HUES48 (cell line): ENCODE results near the gene OR6Y1.

Source experiments
- H3K27ac ChIP-seq: one replicate; pipeline ENCODE4 v1.7.0; 2013; ENCODE audit warnings: low read depth, low read length, inconsistent platforms
- H3K27me3 ChIP-seq: 2 replicates; pipeline ENCODE4 v1.6.1; 2013; ENCODE audit warnings: mild to moderate bottlenecking, low read length; ENCODE audit not compliant: control insufficient read depth, insufficient read depth
- H3K36me3 ChIP-seq: 2 replicates; pipeline ENCODE4 v1.6.1; 2013; ENCODE audit warnings: low read length; ENCODE audit not compliant: control insufficient read depth, insufficient read depth
- H3K4me1 ChIP-seq: 2 replicates; pipeline ENCODE4 v1.6.1; 2013; ENCODE audit warnings: mild to moderate bottlenecking, low read length; ENCODE audit not compliant: control insufficient read depth, insufficient read depth
- H3K4me3 ChIP-seq: 2 replicates; pipeline ENCODE4 v1.5.1; 2013; ENCODE audit warnings: mild to moderate bottlenecking, low read depth, low read length
- H3K9ac ChIP-seq: 2 replicates; pipeline ENCODE4 v1.6.1; 2013; ENCODE audit warnings: mild to moderate bottlenecking, low read depth, low read length, moderate library complexity
- H3K9me3 ChIP-seq: 2 replicates; pipeline ENCODE4 v1.6.1; 2013; ENCODE audit warnings: low read length; ENCODE audit not compliant: control insufficient read depth, insufficient read depth

OR6Y1 gene

GRCh38 chr1:158506369-158506987 is 47.7 kb downstream of the OR6Y1 start:
- H3K9me3 ChIP-seq: 0 out of 2 replicates have a peak, but pooled peaks cover 8% of the 10 kb centered on the region
- H3K9ac ChIP-seq: no peak overlapping the region
- H3K27ac ChIP-seq: no peak overlapping the region
- no peaks in the 10 kb centered on the region for H3K4me1 ChIP-seq
- no peaks in the 10 kb centered on the region for H3K27me3 ChIP-seq
- no peaks in the 10 kb centered on the region for H3K36me3 ChIP-seq
- no peak overlapping the region for H3K4me3 ChIP-seq

GRCh38 chr1:158496374-158496773 is 57.8 kb downstream of the OR6Y1 start:
- Histone ChIP-seq H3K27ac (no peak overlapping the region), H3K4me3 (no peak overlapping the region), H3K4me1 (peaks cover 3% of the 10 kb centered on the region; the same call in 1 of the 2 replicates), H3K9ac (no peak overlapping the region), H3K36me3 (no peaks in the 10 kb centered on the region), H3K9me3 (no peaks in the 10 kb centered on the region), H3K27me3 (no peaks in the 10 kb centered on the region)

- H3K9ac ChIP-seq: no peak overlapping the region
- no peak overlapping the region for H3K4me3 ChIP-seq
- no peak overlapping the region for H3K27ac ChIP-seq
- H3K9me3 ChIP-seq: no peaks in the 10 kb centered on the region
- peaks cover 3% of the 10 kb centered on the region; the same call in 1 of the 2 replicates for H3K4me1 ChIP-seq
- H3K27me3 ChIP-seq: no peaks in the 10 kb centered on the region
- H3K36me3 ChIP-seq: no peaks in the 10 kb centered on the region
These were observed 59.4 kb downstream of the OR6Y1 start for GRCh38 chr1:158494796-158495195.
